NOMO-1 treated with dmso at 0.1 percent for 144 hours (cell line): ENCODE results near the gene SMS.
"Not testable (repeated sequence)": the region's sequence is repeated elsewhere in the genome, so short reads cannot be mapped to it uniquely, and the experiment has no call there.

Experiments used
- DNase-seq: peaks from one replicate; lab custom pipeline; 2025; ENCODE audit not compliant: unreplicated experiment; lab: John Stamatoyannopoulos, UW

Gene SMS

DNA sequence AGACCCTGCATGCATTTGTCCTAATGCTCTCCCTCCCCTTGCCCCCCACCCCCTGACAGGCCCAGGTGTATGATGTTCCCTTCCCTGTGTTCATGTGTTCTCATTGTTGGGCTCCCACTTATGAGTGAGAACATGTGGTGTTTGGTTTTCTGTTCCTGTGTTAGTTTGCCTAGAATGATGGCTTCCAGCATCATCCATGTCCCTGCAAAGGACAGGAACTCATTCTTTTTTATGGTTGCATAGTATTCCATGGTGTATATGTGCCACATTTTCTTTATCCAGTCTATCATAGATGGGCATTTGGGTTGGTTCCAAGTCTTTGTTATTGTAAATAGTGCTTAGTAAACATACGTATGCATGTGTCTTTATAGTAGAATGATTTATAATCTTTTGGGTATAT, 10.0 kb downstream of the SMS start:
- not testable (repeated sequence) for DNase-seq

DNA sequence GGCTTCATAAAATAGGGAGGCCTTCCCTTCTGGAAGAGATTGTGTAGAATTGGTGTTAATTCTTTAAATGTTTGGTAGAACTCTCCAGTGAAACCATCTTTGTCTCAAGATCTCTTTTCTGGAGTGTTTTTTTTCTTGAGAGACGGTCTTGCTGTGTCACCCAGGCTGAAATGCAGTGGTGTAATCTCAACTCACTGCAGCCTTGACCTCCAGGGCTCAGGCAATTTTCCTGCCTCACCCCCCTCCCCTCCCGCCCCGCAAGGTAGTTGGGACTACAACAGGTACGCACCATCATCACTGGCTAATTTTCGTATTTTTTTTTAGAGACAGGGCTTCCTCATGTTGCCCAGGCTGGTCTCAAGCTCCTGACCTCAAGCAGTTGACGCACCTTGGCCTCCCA, 12.1 kb downstream of the SMS start:
- DNase-seq: no peak

DNA sequence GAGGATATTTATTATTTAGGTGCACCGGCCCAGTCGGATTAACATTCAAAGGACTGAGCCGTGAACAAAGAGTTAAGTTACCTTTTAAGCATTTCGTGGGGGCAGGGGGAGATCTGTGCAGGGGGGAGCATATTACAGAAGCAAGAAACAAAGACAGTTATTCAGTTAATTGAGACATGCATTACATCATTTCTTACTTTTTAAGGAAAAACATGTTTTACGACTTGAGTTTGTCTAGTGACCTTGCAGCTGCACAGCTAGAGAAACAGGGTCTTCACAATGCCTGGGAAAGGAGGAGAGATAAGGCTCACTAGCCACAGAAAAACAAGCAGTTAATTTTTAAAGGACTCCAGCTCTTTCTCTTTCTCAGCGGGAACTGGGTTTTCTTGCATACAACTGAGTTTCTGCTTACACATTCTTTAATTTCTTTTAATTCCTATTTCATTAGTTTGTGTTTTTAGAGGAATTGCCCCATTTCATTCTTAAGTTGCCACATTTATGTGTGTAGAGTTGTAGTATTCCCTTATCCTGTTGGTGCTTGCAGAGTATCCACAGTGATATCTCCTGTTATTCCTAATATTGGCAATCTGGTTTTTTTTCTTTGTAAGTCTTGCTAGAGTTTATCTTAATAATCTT, 12.8 kb downstream of the SMS start:
- not testable (repeated sequence) for DNase-seq

DNA sequence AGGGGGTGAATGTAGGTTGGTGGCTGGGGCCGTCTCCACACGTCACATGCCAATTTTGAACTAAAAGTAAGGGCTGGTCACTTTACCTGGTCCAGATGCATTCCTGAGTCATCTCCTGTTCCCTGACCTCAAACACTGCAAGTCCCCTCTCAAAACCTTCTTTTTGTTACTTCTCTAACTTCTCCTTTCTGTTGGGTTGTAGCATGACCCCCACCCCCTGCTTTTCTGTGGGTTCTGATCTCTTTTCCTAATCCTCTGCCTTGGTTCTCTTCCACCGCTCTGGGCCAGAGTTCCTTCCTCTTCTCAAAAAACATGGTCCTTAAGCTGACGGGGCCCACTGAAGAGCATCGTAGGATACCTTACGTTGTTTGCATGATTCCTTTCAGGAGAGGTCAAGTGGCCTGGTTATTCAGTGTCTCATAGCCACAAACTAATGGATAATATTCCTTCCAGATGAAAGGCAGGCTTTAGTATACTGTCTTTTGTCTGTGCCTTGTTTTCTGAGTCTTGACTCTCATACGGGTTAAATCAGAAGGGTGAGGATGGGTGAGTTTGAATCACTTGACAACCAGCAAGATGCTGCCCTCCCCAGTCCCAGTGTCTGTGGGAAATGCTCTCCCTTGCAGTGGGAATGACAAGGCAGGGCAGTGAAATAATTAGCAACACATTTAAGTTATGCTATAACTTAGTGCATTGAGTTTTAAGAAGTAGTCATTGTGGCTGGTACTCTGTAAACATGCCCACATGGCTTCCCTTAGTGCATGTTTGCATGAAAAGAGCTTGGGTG, 15.1 kb downstream of the SMS start:
- no peak for DNase-seq

DNA sequence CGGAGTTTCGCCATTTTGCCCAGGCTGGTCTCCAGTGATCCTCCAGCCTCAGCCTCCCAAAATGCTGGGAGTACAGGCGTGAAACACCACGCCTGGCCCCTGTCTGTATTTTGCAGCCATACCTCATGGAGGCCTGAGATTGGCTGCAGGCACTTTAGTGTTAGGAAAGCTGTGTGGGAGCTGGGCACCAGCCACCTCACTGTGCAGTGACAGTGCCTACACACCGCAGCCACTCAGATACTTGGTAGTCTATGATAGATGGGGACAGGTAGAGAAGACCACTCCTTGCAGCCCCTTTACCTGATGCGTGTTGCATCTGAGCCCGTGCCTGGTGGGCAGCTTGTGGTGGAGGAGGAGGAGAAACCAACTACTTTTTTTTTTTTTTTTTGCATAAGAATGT, 16.3 kb downstream of the SMS start:
- DNase-seq: no peak

DNA sequence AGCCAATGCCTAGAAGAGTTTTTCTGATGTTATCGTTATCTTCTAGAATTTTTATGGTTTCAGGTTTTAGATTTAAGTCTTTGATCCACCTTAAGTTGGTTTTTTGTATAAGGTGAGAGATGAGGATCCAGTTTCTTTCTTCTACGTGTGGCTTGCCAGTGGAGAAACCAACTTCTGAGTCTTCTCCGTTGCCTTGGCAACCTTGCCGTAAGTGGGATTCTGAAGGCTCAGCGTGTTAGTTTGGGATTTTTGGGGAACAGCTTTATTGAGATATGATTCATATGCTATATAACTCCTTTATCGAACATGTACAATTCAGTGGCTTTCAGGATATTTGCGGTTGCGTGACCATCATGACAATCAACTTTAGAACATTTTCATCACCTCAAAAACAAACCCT, 17.7 kb downstream of the SMS start:
- no peak for DNase-seq

DNA sequence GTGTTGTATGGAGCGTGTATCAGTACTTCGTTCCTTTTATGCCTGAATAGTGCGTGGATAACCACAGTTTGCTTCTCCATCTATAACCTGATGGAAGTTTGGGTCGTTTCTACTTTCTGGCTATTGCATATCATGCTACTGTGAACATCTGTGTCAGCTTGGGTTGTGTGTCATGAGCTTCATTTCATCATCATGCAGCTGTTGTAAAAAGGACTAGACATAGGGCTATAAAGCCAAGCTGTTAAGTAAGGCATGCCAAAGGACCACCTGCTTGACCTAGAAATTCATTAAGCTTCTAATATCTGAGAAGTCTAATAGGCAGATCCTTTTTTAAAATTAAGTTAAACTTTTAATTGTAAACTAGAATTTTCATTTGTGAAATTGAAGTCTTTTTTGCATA, 18.4 kb downstream of the SMS start:
- DNase-seq: no peak

DNA sequence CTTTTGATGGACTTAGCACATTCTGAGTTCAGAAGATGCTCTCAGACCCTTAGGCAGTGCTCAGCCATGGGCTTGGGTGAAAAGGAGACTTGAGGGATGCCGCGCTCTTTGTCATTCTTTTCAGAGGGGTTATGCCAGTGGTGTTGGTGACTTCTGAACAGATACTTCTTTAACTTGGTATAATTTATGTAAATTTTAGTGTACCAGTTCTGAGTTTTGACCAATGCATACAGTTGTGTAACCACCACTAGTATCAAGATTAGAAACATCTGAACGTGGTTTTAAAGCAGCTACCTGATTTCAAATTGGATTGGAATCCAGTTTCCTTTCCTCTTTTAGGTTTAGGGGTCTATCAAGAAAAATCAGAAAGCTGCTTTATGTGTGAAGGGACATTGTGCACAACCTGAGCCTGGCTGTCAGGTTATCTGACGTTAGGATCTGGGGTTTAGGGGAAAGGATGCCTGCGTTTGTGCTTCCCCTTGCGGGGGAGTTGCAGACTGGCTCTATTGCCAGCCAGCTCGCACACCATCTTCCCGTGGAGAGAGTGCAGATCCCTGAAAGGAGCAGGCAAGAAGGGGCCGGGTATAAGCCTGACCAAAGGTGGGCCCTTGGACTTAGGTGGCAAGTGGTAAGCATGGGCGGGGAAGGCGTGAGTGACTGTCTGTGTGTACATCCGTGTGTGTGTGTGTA, 19.0 kb downstream of the SMS start:
- DNase-seq: no peak

DNA sequence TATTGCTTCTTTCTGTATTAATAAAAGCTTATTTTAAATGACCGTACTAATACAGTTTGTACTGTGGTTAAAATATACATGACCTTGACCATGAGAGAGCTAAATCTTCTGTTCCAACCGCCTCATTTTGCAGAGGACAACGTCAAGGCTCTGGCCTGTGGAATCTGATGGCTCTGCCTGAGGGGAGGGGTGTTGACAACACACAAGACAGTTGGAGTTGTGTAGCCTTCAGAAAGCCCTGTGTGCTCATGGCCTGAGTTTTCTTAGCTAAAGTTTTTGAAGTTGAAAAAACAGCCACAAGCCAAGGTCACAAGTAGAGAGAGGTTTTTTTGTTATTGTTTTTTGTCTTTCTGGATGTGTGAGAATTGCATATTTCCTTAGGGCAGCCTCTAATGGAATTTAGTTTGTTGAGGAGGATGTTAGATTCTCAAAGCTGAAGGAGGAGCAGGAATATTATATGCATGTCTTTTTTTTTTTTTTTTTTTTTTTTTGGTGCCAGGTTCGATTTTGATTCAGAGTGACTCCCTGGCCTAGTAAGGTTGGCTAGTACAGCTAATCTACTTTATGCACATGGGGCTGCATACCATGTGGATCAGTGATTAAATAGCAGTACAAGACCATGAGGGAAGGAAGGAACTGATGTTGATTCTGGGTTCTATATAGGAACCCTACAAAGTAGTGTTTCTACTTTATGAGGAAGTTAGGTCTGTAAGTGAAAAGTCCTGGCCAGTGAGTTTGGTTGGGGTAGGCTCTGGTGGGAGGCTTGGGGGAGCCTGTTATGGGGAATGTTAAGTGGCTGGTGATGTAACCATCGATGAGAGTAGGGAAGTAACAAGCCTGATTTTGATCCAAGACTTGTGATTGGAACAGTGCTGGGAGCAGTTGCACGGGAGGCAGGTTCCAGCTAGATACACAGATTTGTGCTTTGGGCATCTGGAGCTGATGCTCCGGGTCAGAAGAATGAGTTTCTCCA, 20.3 kb downstream of the SMS start:
- no peak for DNase-seq

DNA sequence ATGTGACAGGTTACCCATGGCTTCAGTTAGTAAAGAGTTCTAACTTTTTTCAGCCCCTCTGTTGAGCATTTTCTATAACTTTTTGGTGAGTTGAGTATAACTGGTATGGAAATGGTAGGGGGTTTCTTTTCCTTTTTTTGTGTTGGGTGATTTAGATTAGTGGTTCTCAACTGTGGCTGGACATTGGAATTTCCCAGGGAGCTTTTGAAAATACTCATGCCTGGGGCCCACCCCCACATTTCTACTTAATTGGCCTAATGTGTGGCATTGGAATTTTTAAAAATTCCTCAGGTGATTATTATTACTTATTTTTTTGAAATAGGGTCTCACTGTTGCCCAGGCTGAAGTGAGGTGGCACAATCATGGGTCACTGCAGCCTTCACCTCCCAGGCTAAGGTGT, 21.9 kb downstream of the SMS start:
- DNase-seq: no peak

DNA sequence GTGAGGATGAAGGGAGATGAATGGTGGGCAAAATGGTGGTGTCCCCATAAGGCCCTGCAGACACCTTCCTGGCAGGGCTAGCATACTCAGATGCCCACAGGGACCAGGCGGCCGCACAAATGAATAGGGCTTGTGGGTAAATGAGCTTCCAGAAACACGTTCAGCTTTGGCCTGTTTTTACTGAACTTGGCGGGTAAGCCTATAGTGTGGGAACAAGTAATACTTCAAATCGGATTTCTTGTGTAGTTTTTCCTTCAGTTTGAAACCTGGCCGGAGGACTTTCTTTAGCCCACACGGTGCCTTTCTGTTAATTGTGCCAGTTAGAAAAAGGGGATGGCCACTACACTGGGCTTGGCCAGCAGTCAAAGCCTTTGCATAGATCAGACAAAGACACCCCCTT, 22.8 kb downstream of the SMS start:
- DNase-seq: no peak

DNA sequence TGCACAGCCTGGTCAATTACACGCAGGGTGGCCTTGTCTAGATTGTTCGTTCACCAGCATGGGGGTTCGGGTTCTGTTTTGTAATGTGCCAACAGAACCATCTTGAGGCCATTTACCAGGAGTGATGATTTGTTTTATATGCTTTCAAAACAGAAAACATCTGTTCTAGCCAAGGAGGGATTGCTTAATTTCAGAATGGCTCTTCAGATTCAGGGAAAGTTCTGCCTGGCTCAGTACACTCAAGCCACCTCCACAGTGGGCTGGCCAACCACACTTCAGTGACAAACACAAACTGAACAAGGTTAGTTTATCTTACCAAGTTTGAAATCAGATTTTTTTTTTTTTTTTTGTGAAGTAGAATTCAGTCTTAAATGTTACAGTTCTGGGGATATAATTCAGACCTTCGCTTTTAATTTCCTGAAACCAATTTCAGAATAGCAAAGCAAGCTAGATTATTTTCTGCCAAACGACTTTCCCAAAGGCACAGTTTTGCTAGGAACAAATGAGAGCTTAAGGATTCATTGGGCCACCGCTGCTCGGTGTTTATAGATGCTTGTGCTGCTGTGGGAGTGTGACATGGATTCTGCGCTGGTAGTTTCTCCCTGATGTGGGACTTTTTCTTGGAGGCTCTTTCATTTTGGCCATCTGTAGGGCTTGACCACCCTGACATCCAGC, 23.4 kb downstream of the SMS start:
- no peak for DNase-seq

DNA sequence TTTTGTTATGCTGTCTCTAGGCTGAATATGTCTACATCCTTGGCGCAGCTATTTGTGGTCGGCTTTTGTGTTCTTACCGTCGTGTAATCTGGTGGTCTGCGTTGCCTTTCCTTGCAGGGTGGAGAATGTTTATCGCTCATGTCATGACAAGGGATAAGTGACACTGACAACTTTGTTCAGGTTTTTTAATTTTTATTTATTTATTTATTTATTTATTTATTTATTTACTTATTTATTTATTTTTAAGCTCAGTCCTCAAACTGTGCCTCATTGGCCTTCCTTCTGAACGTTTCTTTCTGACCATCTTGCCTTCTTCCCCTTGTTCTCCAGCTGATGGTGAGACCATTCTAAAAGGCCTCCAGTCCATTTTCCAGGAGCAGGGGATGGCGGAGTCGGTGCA, 26.4 kb downstream of the SMS start:
- DNase-seq: no peak

DNA sequence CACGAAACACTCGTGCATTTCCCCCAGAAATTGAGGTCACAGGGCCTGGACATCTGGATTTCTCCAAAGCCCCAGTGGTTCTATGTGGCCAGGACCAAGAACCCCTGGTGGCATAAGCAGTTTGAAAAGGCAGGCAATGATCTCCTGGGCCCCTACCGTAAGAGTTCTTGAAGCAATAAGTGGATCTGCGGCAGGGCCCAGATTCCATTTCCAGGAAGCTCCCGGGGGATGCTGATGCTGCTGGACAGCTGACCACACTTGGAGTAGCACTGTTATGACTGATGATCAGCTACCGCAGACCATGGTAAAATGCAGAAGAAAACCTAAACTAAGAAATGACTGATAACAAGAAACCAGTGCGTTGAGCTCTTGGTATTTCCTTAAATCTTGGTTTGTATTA, 27.8 kb downstream of the SMS start:
- no peak for DNase-seq

DNA sequence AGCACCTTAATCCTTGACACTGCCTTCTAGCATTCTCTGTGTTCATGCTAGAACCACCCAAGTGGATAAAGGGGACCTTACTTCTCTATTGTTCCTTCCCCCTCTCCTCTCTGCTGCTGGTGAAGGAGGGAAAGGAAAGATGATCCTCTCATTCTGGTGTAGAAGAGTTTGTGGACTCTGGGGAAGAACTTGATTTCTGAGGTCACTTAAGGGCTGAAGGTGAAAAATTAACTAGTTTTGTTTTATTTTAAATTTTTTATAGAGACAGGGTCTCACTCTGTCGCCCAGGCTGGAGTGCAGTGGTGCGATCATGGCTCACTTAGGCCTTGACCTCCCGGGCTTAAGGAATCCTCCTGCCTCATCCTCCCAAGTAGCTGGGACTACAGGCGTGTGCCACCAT, 29.8 kb downstream of the SMS start:
- no peak for DNase-seq

DNA sequence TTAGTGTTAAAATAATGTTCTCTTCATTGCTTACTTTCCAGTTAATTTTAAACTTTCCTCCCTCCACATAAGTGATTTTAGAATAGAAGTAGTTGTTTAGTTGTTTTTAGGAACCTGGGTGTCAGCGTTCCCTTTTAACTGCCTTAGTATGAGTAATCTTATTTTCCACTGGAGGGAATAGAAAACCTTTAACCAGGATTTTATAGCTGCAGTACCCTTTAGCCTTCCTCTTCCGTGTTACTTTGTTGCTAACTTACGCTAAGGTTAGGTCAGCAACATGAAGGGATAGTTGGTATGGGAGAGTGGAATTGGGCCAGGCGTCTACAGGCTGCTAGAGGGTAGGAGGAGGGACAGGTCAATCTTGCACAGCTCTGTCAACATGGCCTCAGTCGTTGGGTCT, 31.5 kb downstream of the SMS start:
- no peak for DNase-seq

DNA sequence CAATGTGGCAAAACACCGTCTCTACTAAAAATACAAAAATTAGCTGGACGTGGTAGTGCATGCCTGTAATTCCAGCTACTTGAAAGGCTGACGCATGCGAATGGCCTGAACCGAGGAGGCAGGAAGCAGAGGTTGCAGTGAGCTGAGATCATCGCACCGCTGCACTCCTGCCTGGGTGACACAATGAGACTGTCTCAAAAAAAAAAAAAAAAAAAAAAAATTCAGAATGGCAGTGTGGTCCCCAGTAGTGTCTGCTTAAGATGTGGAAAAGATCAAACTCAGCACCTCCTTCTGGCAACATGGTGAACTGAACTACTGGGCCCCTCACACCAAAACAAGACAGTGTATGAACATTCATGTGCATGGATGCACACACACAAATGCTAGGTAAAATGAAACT, 32.2 kb downstream of the SMS start:
- DNase-seq: no peak

DNA sequence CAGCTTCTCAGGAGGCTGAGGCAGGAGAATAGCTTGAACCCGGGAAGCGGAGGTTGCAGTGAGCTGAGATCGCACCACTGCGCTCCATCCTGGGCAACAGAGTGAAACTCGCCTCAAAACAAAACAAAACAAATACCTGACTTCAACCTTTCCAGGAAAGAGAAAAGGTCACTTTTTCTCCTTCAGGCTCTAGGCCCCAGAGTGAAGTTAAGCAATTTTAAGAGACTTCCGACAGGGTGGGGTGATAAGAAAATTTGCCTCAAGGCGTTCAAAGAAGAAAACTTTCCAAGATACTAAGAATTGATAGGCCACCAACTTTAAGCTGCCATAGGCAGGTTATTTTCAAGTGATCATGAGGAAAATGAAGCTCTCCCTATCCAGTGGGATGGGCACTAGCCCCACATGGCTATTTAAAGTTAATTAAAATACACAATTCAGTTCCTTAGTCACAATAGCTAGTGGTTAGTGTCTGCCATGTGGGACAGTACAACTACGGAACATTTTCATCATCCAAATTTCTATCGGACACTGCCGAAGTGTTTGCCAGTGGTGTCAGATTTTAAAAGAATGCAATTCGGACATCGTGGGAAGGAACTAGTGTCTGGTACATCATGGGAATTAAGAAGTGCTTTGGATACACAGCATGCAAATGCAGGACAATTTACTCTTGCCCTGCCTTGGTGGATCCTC, 33.0 kb downstream of the SMS start:
- no peak for DNase-seq

DNA sequence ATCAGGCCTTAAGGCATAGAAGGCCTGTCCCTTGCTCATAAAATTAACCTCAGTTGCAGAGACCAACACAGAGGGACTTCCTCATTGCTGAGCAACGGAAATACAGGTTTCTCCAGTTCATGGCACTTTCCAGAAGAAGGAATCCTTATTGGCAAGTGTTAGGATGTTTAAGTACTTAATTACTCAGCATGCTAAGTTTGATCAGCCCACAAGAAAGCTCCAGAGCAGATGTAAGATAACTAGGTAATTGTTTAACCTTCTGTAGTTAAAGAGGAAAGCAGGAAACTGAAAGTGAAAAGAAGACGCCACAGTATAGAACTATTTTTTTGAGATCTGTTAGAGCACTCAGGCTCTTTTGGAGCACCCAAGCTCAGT, 33.5 kb downstream of the SMS start:
- no peak for DNase-seq

DNA sequence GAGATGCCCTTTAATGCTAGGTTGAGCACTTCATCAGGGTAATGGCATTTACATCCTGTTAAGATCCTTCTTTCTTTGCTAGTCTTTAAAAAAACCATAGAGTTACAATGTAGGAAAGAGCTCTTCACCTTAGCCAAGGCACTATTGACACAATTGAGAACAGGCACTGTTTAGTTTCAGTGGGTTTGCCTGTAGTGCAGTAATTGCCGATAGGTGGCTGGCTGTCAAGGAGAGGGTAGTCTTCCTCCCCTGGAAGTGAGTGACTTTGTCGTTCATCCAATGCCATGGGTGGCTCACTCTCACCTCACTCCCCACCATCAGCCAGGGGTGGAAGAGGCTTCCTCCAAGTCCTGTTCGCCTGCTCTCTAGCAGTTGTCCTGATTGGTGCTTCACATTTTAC, 34.7 kb downstream of the SMS start:
- DNase-seq: no peak
